Activated T-cell treated with anti-CD3 and anti-CD28 coated beads, Interleukin-2, amount 50 U/mL, for 48 hours (primary cell): ENCODE data around the gene LRRC75A.
"Not testable (repeated sequence)": the region's sequence is repeated elsewhere in the genome, so short reads cannot be mapped to it uniquely, and the experiment has no call there.

Experiments used
- DNase-seq, 2 experiments: peaks; one replicate each; pipeline ENCODE4 v3.0.0-alpha.2; 2020

Gene LRRC75A

GRCh38 chr17:16430650-16431049 lies 61.3 kb downstream of the LRRC75A start:
- DNase-seq = no peak

GRCh38 chr17:16429083-16429482 lies 62.9 kb downstream of the LRRC75A start:
- no peak for DNase-seq

- peak; percentile 69 to 77 for DNase-seq
These were observed 63.7 kb downstream of the LRRC75A start for GRCh38 chr17:16428098-16428882.

GRCh38 chr17:16427020-16427419 lies 65.0 kb downstream of the LRRC75A start:
- DNase-seq = no peak

- DNase-seq = no peak
These were observed 66.0 kb downstream of the LRRC75A start for GRCh38 chr17:16425698-16426659.

GRCh38 chr17:16425202-16425601 lies 66.8 kb downstream of the LRRC75A start:
- DNase-seq = no peak

- no peak for DNase-seq
These were observed 68.6 kb downstream of the LRRC75A start for GRCh38 chr17:16423226-16423872.

GRCh38 chr17:16422416-16422815 lies 69.6 kb downstream of the LRRC75A start:
- no peak for DNase-seq

- peak; percentile 74 to 78 for DNase-seq
These were observed 72.1 kb downstream of the LRRC75A start for GRCh38 chr17:16419929-16420271.

- DNase-seq = peak; percentile 74 to 80
These were observed 72.7 kb downstream of the LRRC75A start for GRCh38 chr17:16419074-16419928.

- no peak for DNase-seq
These were observed 73.3 kb downstream of the LRRC75A start for GRCh38 chr17:16418685-16419068.

- DNase-seq = no peak
These were observed 73.9 kb downstream of the LRRC75A start for GRCh38 chr17:16417896-16418684.

GRCh38 chr17:16417399-16417798 lies 74.6 kb downstream of the LRRC75A start:
- no peak for DNase-seq

GRCh38 chr17:16415031-16415924 lies 76.7 kb downstream of the LRRC75A start, which contains the start of gene TRPV2:
TRPV2 (plus strand) TSS chr17:16415571; CDS start chr17:16417669, 2,098 bp downstream.
- peak; percentile 74 for DNase-seq

GRCh38 chr17:16407911-16408588 lies 83.9 kb downstream of the LRRC75A start:
- DNase-seq = no peak

GRCh38 chr17:16406742-16407674 lies 85.0 kb downstream of the LRRC75A start:
- DNase-seq = peak in 1 of 2 experiments; percentile 30

- DNase-seq = not testable (repeated sequence)
These were observed 88.1 kb downstream of the LRRC75A start for GRCh38 chr17:16403847-16404246.
